Renal pelvis (tissue), 4 donors: ENCODE data around the gene PLEKHG4. TPM values are rescaled to one million over a fixed set of nuclear protein-coding genes. Genes with fewer than 3 reads are reported as not detected.
A peak's percentile ranks its signal among the peaks of the same experiment; 100 is the strongest.

Experiments used
- DNase-seq: peaks from one replicate; pipeline ENCODE4 v3.0.0-alpha.2; 2013
- polyA plus RNA-seq, 3 donors: library from polyadenylated mRNA; unstranded; fragments of 120-200 nt; gene quantifications; one replicate each; pipeline ENCODE4 v1.2.1, GENCODE V29; 2013; ENCODE audit not compliant: insufficient read length in 3 of 3

Gene PLEKHG4
- polyA plus RNA-seq, 3 donors, result 12.0 to 17.5 (median 13.8) TPM

DNA sequence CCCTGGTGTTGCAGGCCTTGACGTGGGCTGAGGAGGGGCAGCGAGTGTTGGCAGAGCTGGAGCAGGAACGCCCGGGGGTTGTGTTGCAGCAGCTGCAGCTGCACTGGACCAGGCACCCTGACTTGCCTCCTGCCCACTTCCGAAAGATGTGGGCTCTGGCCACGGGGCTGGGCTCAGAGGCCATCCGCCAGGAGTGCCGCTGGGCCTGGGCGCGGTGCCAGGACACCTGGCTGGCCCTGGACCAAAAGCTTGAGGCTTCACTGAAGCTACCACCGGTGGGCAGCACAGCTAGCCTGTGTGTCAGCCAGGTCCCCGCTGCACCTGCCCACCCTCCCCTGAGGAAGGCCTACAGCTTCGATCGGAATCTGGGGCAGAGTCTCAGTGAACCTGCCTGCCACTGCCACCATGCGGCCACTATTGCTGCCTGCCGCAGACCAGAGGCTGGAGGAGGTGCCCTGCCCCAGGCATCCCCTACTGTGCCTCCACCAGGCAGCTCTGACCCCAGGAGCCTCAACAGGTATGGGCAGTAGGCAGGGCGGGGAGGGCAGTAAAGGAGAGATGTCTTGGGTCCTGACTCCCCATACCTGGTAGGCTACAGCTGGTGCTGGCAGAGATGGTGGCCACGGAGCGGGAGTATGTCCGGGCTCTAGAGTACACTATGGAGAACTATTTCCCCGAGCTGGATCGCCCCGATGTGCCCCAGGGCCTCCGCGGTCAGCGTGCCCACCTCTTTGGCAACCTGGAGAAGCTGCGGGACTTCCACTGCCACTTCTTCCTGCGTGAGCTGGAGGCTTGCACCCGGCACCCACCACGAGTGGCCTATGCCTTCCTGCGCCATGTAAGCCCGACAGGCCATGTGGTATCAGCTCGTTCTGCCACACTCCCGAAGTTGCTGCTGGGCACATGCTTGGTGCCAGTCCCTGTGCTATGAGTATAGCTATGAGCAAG lies 5.6 kb downstream of the PLEKHG4 start:
- DNase-seq, result peak; percentile 37

- no peak for DNase-seq
These were observed 7.3 kb downstream of the PLEKHG4 start for GRCh38 chr16:67286441-67287235.

DNA sequence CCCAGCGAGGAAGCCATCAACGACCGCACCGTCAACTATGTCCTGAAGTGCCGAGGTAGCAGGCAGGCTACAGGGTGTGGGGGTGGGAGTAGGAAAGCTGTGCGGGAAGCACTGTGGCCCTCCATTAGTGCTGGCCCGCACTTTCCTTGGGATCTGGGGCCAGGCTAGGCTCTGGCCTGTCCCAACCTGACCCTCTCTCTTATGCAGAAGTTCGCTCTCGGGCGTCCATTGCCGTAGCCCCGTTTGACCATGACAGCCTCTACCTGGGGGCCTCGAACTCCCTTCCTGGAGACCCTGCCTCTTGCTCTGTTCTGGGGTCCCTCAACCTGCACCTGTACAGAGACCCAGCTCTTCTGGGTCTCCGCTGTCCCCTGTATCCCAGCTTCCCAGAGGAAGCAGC lies 8.6 kb downstream of the PLEKHG4 start:
- no peak for DNase-seq

DNA sequence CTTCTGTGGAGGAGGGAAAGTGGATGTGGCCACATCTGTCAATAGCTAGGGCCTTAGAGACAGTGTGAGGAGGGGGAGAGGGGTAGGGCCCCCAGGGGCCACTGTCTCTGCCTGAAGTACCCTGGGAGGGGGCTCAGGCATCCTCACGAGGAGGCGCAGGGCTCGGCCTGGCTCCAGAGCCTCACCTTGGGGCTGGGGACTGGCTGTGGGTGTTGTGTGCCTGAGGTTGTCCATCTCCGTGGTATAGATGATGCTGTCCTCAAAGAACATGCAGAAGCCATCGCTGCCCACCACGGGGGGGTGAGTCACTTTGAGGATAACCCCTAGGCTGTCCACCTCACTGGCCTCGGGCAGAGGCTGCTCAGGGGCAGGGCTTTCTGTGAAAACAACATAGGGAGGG lies 12.1 kb downstream of the PLEKHG4 start:
- DNase-seq, result no peak

DNA sequence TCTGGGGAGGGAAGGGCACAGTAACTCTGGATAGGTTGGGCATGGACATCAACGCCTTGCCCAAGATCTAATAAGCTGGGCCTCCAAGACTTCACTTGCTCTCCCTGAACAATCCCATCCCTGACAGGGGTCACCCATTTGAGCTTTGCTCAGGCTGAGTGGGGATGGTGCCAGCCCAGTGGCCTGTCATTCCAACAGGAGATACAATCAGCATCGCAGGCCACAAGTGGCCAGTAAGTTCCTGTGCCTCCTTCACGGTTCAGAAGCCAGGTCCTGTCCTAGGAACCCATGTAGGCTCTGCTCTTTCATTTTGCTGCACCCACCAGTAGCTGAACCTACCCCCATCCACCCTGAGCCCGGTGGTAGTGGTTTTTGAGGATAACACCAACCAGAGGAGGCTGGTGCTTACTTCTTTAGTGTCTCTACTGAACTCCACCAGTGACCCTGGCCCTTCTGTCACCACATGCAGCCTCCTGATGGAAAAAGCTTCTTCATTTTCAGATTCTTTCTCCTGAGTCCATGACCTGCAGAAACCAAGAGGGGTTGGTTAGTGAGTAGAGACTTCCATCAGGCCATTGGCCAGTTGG lies 14.9 kb downstream of the PLEKHG4 start:
- DNase-seq, result no peak

DNA sequence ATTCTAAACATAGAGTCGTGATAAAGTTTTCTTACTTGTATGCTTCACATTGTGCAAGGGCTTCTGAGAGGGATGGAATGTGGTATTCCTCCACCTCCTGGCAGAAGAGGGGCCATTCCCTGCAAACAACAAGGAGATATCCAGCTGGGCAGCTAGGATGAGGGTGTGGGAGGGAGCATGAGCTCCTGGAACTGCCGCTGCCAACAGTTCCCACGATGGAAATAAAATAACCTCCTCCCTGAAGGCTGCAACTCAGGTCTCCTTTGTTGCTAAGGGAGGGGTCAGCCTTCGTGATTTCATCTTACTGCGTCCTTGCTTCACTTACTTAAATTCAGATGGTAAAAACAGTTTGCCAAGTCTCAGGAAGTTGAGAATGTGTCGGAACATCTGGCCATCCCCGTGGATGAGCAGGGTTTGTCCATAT lies 15.6 kb downstream of the PLEKHG4 start:
- no peak for DNase-seq

DNA sequence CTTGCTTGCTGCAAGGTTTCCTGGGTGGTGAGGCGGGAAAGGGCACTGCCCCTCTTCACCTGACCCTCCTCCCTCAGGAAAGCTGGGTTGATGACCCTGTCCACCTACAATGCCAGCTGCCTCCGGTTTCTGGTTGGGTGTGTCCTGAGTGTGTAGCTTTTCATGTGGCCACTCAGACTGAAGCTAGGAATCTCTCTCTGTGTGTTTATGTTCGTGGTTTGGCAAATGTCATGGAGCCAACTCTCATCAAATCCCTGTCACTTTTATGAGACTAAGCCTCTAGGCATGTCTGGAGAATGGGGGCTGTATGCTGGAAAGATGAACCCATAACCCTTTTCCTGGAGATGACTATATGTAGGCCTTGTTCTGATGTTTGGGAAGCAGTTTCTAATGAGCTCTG lies 17.1 kb downstream of the PLEKHG4 start:
- DNase-seq, result no peak

DNA sequence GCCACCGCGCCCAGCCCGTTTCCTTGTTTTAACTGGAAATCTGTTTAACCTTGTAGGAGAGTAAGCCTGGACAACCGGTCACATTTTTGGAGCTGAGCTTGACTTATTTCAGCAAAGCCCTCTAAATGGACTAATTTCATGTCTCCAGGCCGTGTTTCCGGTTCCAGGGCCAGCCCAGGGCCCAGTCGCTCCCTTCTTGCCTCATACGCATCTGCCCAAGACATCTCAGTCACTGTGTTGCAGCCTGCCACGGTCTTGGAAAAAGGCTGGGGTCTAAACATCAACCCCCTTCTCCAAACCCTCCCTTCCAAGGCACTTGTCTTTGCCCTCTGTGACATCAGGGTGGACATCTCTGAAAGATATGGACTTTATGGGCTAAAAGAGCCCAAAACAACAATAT lies 18.9 kb downstream of the PLEKHG4 start:
- no peak for DNase-seq

- DNase-seq, result no peak
These were observed 19.9 kb downstream of the PLEKHG4 start for GRCh38 chr16:67299269-67299668.

DNA sequence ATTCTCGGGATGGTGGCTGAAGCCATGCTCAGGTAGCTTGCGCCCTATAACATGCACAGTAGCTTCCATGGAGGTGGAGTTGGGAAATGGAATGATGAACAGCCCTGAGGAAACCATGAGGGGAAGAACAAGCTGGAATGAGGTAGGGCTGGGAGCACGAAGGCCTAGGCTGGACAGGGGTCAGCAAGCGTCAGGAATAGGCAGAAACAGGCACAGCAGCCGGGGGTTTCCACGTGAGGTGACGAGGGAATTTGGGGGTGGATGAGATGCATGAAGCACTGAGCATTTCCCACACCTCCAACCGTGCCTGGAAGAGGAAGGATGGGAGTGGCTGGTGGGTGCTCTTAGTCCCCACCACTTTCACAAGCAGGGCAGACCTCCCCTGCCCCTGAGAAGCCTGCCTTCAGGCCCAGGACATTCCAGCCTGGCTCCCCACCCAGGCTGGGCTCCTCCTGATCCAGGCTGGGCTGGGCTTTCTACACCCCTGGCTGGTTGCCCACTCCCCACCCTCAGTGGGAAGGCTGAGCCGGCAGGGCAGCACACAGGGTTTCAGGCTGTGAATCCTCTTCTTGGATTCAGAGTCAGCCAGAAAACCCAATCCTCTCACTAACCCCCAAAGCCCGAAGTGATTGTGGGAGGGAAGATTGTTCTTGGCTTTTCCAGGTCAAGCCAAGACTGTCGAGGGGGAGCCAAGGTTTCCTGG lies 21.9 kb downstream of the PLEKHG4 start:
- DNase-seq, result no peak

GRCh38 chr16:67302076-67302475 lies 22.7 kb downstream of the PLEKHG4 start:
- no peak for DNase-seq

- no peak for DNase-seq
These were observed 23.6 kb downstream of the PLEKHG4 start for GRCh38 chr16:67302970-67303369.

DNA sequence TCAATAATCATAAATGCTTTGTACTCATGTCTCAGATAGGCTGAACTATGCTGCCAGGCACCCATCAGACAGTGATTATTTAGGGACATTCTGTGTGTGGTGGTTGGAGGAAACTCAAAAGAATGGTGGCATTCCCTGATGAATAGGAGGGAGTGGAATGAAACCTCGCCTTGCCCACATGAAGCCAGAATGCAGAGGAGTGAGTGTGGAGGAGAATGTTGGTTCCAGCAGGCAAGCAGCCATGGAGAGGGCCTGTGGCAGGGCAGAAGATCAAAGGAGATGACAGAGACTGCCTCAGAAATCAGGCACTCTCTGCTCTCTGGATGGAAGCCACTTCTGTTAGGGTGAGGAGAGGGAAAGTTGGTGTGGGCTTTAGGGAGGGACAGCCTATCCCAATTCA lies 24.7 kb downstream of the PLEKHG4 start:
- no peak for DNase-seq

GRCh38 chr16:67305216-67306071 lies 26.1 kb downstream of the PLEKHG4 start:
- DNase-seq, result no peak

DNA sequence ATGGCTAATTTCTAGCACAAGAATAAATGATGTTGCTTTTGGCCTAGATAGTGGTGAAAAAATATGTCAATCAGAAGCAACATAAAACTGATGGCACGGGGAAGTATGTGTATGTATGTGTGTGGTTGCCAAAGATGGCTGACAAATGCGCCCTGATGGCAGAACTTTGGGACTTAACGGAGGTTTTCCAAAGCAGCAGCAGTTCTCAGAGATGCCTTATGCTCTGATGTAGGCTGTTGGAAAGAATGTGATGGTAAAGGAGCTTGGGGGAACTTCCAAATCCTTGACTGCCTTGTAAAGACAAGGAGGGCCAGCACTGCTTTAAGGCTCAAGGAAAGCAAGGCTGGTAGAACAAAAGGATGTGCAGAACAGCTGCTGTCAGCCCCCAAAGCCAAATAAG lies 31.2 kb downstream of the PLEKHG4 start:
- no peak for DNase-seq

GRCh38 chr16:67311607-67312488 lies 32.5 kb downstream of the PLEKHG4 start:
- peak; percentile 57 for DNase-seq

DNA sequence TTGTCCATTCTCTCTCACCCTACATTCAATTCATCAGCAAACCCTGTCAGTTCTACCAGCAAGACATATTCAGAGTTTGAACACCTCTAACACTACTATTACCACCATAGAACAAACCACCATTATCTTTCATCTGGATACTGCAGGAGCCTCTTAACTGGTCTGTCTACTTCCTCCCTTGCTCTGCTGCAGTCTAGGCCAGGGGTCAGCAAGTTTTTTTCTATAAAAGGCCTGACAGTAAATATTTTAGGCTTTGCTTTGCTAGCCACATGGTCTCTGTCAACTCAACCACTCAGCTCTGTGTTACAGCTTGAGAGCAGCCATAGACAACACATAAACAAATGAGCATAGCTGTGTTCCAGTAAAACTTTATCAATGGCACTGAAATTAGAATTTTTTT lies 33.4 kb downstream of the PLEKHG4 start:
- peak; percentile 26 for DNase-seq

GRCh38 chr16:67317853-67318252 lies 38.5 kb downstream of the PLEKHG4 start:
- DNase-seq, result no peak

- DNase-seq, result no peak
These were observed 46.8 kb downstream of the PLEKHG4 start for GRCh38 chr16:67326115-67326471.
